HG02678 (cell line): Measurements from ENCODE around the gene DDX54.
"Not testable (repeated sequence)": the region's sequence is repeated elsewhere in the genome, so short reads cannot be mapped to it uniquely, and the experiment has no call there.

Experiments
- ATAC-seq: cut with Tn5 transposase; IDR thresholded peaks from one replicate; pipeline ENCODE4 v1.9.1; 2021; ENCODE audit warnings: mild to moderate bottlenecking, moderate library complexity; ENCODE audit not compliant: unreplicated experiment

Gene DDX54

DNA sequence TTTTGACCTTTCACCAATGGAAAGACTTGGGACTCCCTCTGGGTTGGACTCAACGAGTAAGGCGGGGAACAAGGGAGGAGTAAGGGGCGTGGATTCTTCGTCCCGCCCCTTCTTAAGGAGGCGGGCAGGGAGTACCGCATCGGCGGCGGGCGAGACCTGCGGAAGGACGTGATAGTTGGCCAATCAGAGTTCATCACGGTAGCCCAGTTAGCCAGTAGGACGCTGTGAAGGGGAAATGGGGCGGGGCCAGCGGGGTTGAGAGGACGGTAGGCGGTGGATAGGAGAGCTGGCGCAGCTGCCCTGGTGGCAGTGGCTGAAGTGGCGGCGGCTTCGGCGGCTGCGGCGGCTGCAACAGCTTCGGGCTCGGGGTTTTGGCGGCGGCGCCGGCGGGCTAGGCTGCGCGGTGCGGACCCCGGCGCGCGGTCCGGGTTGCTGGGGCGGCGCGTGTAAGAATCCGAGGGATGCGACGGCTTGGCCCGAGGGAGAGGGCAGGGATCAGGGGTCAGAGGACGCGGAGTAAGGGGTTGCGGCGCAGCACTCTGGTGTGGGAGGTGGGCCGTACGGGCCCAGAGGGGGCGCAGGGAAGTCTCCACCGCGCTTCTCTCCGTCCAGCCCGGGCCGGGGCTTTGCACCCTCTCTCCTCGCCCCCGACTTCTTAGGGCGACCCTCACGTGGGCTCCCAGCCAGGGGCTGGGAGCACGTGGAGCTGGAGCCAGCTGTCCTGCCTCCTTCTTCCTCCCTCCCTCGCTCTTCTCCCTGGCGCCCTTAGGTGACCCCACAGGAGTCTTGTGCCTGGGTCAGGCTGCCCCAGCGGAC, 36.1 kb upstream of the DDX54 start, which contains the start of gene TPCN1:
Gene TPCN1, plus strand, starts transcription at position 284 of the 816 bp plus-strand sequence. CDS start 5,389 bp downstream, outside the sequence.
- ATAC-seq: peak; percentile 88

DNA sequence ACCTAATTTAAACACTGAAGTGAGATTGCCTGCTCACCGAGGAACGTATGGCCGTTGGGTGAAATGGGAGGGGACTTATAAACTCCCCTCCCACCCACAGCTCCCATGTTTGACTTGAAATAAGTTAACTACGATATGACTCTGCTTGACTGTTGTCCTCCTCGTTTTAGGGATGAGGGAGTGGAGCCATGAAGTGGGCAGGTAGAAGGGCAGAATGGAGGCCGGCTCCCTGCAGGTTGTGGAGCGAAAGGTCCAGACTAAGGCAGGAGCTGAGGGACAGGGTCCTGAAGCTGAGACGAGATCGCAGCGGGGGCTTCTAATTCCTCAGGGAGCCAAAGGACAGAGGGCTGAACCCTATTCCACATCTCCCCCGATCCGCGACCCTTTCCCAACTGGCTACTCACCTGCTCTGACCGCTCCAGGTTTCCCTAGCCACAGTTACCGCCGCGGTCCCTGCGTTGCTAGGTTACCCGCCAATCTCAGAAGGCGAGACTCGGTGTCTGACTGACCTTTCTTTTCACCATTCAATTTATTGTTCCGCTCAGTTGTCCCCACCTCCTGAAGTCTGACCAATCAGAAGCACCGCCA, 35.4 kb upstream of the DDX54 start:
- ATAC-seq: no peak

GRCh38 chr12:113216027-113216426, 30.7 kb upstream of the DDX54 start:
- no peak for ATAC-seq

DNA sequence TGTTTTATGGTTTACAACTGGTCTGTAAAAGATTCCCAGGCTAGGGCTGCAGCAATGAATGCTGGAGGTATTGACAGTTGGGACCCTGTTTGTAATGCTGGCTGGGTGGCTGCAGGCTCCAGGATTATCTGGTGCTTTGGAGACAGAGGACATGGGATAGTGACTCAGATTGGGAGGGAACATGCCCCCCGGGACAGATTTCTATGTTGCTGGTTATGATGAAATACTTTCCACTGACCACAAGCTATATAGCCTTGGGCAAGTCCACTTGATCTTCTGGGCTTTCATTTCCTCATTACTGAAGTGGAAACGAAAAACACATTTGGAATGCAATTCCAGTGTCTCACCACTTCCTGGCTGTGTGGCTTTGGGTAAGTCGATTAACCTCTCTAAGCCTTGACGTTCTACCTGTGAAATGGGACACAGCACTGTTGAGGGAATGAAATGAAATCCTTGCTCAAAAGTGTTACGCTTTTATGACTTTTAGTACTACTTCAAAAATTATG, 29.7 kb upstream of the DDX54 start:
- no peak for ATAC-seq

DNA sequence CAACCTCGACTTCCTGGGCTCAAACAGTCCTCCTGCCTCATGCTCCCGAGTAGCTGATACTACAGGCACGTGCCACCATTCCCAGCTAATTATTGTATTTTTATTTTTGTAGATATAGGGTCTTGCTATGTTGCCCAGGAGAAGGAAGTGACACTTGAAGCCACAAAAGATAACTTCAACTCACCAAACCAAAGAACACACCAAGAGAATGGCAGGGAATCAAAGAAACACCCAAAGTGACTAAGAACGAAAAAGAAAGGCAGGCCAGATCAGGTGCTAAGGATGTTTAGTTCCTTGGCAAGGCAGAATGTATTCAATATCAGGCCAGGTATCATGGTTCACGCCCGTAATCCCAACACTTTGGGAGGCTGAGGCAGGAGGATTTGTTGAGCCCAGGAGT, 25.9 kb upstream of the DDX54 start:
- ATAC-seq: no peak

GRCh38 chr12:113208041-113208934, 23.0 kb upstream of the DDX54 start:
- peak; percentile 77 for ATAC-seq

DNA sequence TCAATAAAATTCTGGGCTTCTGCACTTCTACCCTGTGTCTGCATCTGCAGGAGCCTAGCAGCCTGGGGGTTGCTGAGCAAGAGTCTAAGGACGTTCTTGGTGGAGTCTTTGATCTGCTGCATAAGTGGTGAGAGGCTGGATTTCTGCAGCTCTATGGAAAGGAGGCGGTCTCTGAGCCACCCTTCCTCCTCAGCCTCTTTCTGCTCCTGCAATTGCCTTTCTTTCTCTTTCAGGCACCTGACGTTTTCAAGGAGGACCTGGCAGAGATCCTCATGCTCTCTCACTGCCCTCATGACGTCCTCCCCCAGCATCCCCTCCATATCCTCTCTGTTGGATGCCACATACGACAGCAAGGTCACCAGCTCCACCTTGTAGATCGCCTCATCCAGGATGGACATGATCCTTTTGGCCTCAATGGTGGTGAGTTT, 22.3 kb upstream of the DDX54 start:
- ATAC-seq: no peak

- not testable (repeated sequence) for ATAC-seq
Measured at GRCh38 chr12:113206802-113207201, 21.5 kb upstream of the DDX54 start.

GRCh38 chr12:113204804-113205203, 19.5 kb upstream of the DDX54 start:
- ATAC-seq: no peak

GRCh38 chr12:113203852-113204760, 18.8 kb upstream of the DDX54 start:
- ATAC-seq: no peak

DNA sequence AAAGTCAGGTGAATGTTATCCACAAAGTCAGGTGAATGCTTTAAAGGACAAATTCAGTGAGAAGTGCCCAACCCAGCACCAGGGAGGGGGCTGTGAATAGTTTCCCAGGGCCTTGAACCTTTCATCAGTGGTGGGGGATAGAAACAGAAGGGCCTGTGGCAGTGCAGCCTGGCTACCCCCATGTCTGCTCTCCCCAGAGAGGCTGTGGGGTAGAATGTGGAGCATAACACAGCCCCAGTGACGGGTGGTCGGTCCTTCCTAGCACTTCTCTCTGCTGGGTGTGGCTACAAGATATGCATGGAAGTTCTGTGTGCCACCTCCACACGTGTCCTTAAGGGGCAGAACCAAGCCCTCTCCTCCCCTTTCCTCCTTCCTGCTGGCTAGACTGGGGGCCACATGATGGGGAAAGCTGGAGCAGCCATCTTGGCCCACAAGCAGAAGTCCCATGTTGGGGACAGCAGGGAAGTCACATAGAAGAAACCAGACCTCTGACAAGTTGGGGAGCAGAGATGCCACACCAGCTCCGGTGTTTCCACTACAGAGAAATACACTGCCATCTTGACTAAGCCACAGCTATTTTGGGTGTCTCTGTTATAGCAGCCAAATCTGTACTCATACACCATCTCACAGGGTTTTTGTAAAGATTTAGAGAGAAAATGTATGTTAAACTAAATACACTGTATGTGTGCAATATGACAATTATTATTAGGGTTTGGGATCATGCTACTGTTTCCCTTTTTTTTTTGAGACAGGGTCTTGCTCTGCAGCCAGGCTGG, 17.2 kb upstream of the DDX54 start:
- ATAC-seq: no peak

- no peak for ATAC-seq
Measured at GRCh38 chr12:113201187-113202177, 16.2 kb upstream of the DDX54 start.

- no peak for ATAC-seq
Measured at GRCh38 chr12:113200021-113200797, 14.9 kb upstream of the DDX54 start.

- ATAC-seq: no peak
Measured at GRCh38 chr12:113198296-113198695, 13.0 kb upstream of the DDX54 start.

- ATAC-seq: no peak
Measured at GRCh38 chr12:113197518-113198077, 12.3 kb upstream of the DDX54 start.

DNA sequence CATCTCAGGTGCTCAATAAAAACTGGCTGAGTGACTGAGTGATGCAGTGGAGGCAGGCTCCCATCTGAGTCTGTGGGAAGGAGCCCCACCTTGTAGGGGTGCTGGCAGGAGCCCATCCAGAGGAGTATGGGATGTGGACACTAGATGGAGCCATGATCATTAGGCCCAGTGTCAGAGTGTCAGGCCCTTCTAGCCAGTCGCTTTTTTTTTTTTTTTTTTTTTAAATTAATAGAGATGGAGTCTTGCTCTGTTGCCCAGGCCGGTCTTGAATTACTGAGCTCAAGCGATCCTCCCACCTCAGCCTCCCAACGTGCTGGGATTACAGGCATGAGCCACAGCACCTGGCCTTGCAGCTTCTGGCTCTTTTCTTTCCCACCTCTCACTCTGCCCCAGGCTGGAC, 11.7 kb upstream of the DDX54 start:
- ATAC-seq: peak; percentile 84

- no peak for ATAC-seq
Measured at GRCh38 chr12:113196582-113196981, 11.3 kb upstream of the DDX54 start.
